SK-N-MC (cell line): Measurements from ENCODE around the gene FAM131B.

Experiments
- EZH2 ChIP-seq: fragments of 200-600 bp; sonication (generic); IDR thresholded peaks from one replicate; pipeline ENCODE4 v1.6.1; 2017; ENCODE audit warnings: antibody characterized with exemption
- POLR2AphosphoS5 ChIP-seq: IDR thresholded peaks from 2 replicates; pipeline ENCODE4 v1.6.1; 2012; ENCODE audit warnings: mild to moderate bottlenecking, low read depth, low read length, borderline replicate concordance

DNA sequence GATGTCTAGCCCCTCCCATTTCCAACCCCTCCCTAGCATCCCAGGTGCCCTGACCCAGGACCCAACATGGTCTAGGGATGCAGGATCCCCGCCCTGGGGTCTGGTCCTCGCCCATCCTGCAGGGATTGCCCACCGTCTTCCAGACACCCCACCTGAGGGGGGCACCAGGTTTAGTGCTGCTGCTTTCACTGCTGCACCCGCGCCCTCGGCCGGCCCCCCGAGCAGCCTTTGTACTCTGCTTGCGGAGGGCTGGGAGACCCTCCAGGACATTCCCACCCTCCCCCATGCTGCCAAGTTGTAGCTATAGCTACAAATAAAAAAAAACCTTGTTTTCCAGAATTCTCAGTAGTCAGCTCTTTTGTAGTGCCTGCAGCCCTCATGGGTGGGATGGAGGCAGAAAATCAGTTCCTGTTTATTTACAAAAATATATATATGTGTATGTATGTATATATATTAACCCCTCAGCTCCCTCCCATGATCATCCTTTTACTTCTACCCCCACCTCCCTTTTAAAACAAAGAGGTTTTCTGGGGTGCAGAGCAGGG lies 28.3 kb upstream of the FAM131B start:
- TF ChIP-seq EZH2 (no peak), POLR2AphosphoS5 (no peak)
